Stomach (tissue), 4 donors: Measurements from ENCODE around the gene SLC22A31.

ENCODE experiments used
- CTCF ChIP-seq, 7 experiments: fragments of 450-650 bp in 4 of 7; fragments of 200-600 bp in 3 of 7; sonication (generic) in 3 of 7; IDR thresholded peaks; one replicate each; pipeline ENCODE4 v1.5.1; 2016 to 2019; ENCODE audit warnings: antibody characterized with exemption in 7 of 7, control low read depth in 2 of 7, mild to moderate bottlenecking in 1 of 7
- EP300 ChIP-seq: sonication (generic); formaldehyde crosslinking; IDR thresholded peaks from one replicate; pipeline ENCODE4 v1.6.1; 2017; ENCODE audit warnings: antibody characterized with exemption
- POLR2A ChIP-seq, 4 donors: fragments of 450-650 bp; IDR thresholded peaks; one replicate each; pipeline ENCODE4 v1.6.1; 2016; ENCODE audit warnings: antibody characterized with exemption in 4 of 4, control low read depth in 2 of 4, mild to moderate bottlenecking in 1 of 4, moderate library complexity in 1 of 4
- POLR2AphosphoS5 ChIP-seq, 3 donors: sonication (generic); formaldehyde crosslinking; IDR thresholded peaks; one replicate each; pipeline ENCODE4 v1.6.1; 2016; ENCODE audit warnings: antibody characterized with exemption in 3 of 3

GRCh38 chr16:89230255-89230654, 29.9 kb upstream of the SLC22A31 start:
- TF ChIP-seq CTCF (IDR thresholded peaks at IDR 0.05) (no peak), POLR2AphosphoS5 (IDR thresholded peaks at IDR 0.05) (no peak), POLR2A (IDR thresholded peaks at IDR 0.05) (no peak), EP300 (no peak)
